Epithelial cell of esophagus (primary cell): ENCODE data around the gene TCERG1L.
"Not testable (repeated sequence)": the region's sequence is repeated elsewhere in the genome, so short reads cannot be mapped to it uniquely, and the experiment has no call there.

Source experiments
- DNase-seq: peaks from one replicate; pipeline ENCODE4 v3.0.0; 2010; ENCODE audit warnings: low read depth
- H3K4me3 ChIP-seq: 2 replicates; pipeline ENCODE4 v1.5.1; 2011; ENCODE audit warnings: mild to moderate bottlenecking, low read length, control low read depth
- TF ChIP-seq, protein P1 (sequence below): IDR thresholded peaks from 2 replicates; pipeline ENCODE4 v1.5.1; 2011; ENCODE audit warnings: low read depth, mild to moderate bottlenecking, low read length, control low read depth, inconsistent platforms; ENCODE audit not compliant: insufficient read depth; ENCODE audit errors: missing control alignments

Gene TCERG1L

GRCh38 chr10:131323880-131324279 lies 12.4 kb upstream of the TCERG1L start:
- TF ChIP-seq, protein P1, sequence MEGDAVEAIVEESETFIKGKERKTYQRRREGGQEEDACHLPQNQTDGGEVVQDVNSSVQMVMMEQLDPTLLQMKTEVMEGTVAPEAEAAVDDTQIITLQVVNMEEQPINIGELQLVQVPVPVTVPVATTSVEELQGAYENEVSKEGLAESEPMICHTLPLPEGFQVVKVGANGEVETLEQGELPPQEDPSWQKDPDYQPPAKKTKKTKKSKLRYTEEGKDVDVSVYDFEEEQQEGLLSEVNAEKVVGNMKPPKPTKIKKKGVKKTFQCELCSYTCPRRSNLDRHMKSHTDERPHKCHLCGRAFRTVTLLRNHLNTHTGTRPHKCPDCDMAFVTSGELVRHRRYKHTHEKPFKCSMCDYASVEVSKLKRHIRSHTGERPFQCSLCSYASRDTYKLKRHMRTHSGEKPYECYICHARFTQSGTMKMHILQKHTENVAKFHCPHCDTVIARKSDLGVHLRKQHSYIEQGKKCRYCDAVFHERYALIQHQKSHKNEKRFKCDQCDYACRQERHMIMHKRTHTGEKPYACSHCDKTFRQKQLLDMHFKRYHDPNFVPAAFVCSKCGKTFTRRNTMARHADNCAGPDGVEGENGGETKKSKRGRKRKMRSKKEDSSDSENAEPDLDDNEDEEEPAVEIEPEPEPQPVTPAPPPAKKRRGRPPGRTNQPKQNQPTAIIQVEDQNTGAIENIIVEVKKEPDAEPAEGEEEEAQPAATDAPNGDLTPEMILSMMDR: no peak
- H3K4me3 ChIP-seq: no peak overlapping the region
- no peak for DNase-seq

GRCh38 chr10:131323025-131323424 lies 11.5 kb upstream of the TCERG1L start:
- TF ChIP-seq, protein P1: no peak
- DNase-seq: no peak
- H3K4me3 ChIP-seq: no peak overlapping the region

- not testable (repeated sequence) for DNase-seq, H3K4me3 ChIP-seq
These were observed 11.1 kb upstream of the TCERG1L start for GRCh38 chr10:131322575-131322974.

DNA sequence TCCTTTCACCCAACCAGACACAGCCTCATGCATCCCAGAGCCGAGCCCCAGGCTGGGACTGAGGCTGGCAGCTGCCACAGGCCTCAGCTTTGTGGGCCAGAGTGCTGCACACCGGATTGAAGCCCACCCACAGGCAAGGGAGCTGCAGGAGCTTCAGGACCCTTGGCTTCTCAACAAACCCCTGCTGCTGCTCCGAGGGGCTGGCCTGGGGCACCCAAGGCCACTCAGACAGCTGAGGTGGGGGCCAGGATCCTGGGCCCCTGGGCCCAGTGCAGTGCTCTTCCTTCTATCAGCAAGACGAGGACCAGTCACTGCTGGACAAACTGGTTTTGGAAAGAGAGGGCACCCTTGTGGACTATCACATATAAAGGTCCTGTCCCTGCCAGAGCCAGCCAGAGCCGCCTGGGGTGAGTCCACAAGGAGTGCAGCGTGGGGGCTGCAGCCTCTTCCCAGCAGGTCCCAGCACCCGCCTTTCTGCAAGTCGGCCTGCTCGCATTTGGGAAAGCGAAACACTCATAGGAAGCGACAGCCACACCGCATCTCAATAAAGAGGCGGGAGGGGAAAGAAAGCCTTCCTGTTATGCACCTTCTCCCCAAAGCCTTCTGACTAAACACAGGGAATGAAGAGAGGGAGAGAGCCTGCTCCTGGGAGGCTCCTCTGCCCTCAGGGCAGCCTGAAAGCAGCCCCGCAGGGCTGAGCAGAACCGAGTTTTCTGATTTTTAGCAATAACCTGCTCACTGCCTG lies 9.5 kb upstream of the TCERG1L start:
- TF ChIP-seq, protein P1: no peak
- no peak for DNase-seq
- no peak overlapping the region for H3K4me3 ChIP-seq

DNA sequence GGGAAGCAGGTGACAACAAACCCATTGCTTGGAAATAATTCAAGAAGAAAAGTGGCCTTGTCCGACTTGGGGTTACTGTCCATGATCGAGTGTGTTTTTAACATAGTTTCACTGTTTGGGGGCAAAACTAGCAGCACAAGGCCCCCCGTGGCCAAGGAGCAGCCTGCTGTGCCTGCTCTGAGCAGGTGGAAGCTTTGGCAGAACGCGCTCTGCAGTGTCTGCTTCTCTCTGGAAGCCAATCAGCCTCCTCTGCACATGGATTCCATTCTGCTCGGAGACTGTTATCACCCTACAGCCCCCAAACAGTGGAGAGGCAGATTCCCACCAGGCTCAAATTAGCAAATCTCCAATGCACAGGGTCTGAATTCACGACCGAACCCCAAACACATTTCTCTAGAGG lies 7.3 kb upstream of the TCERG1L start:
- TF ChIP-seq, protein P1: no peak
- no peak overlapping the region for H3K4me3 ChIP-seq
- no peak for DNase-seq

DNA sequence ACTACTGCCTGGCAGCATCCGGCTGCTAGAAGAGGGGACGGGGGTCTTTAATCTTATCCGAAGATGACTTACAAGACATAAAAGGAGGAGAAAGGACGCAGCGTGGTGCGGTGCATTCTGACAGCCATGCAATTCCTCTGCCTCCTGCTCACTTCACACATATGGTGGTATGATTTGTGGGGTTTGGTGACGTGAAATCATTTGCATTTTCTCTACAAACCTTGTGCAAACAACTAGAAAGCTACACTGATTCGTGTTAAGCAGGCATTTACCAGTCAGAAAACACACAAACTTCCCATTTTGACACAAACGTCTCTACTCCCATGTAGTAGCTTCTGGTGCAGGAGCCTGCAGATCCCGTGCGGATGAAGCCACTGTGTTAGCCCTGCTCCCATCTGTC lies 6.8 kb upstream of the TCERG1L start:
- TF ChIP-seq, protein P1: no peak
- no peak for DNase-seq
- H3K4me3 ChIP-seq: no peak overlapping the region

DNA sequence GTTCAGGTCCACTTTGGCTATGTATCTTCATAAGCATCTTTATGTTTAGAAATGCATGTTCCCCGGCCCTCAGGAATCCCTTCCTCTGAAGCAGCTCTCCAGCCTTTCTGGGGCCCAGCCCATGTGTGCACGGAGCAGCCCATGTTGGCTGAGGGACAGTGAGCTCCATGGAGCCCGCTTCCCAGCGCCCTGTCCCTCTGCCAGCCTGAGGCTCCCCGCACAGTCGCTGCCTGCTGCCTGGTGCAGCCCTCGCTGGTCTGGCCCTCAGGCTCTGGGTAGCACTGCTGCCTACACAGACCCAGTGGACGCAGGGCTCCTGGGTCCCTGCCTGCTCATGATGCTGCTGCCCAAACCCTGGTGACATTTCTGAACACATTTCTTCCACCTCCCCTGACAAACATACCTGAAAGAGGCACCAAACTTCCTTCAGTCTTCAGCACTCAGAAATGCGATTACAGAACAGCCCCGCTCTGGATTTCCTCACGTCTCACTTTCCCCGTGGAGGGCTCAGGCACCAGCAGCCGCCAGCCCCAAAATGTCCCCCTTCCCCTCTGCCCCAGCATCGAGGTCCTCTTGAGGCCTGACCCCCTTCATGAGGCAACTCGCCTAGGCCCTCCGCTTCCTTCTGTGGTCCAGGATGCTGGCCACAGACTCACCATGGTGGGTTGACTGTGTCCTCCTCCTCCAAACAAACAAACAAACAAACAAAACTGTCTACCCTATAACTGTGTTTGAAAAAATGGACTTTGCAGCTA lies 5.0 kb upstream of the TCERG1L start:
- TF ChIP-seq, protein P1: no peak
- H3K4me3 ChIP-seq: no peak overlapping the region
- DNase-seq: no peak
